HUES64 (cell line): Measurements from ENCODE around the gene AAMP.

Experiments used
- H3K27ac ChIP-seq: 2 replicates; pipeline ENCODE4 v1.7.0; 2013; ENCODE audit warnings: low read depth, low read length, inconsistent platforms
- H3K27me3 ChIP-seq: 2 replicates; pipeline ENCODE4 v1.6.1; 2013; ENCODE audit warnings: mild to moderate bottlenecking, low read length; ENCODE audit not compliant: insufficient read depth
- H3K36me3 ChIP-seq: 2 replicates; pipeline ENCODE4 v1.6.1; 2013; ENCODE audit warnings: mild to moderate bottlenecking, low read length; ENCODE audit not compliant: insufficient read depth
- H3K4me1 ChIP-seq: 2 replicates; pipeline ENCODE4 v1.6.1; 2013; ENCODE audit warnings: mild to moderate bottlenecking, low read length, moderate library complexity; ENCODE audit not compliant: insufficient read depth
- H3K4me3 ChIP-seq: 2 replicates; pipeline ENCODE4 v1.5.1; 2013; ENCODE audit warnings: mild to moderate bottlenecking, low read length, moderate library complexity
- H3K9ac ChIP-seq: 2 replicates; pipeline ENCODE4 v1.6.1; 2013; ENCODE audit warnings: mild to moderate bottlenecking, low read depth, low read length
- H3K9me3 ChIP-seq: 2 replicates; pipeline ENCODE4 v1.6.1; 2013; ENCODE audit warnings: low read depth, low read length; ENCODE audit not compliant: insufficient read depth
- WGBS: fragments of 150-250, 120-280 bp; methylation state at CpG from one replicate; pipeline ENCODE4 v1.1.7; 2013; ENCODE audit warnings: missing lambda C conversion rate; 5-methylcytosine and 5-hydroxymethylcytosine counted together

Gene AAMP

GRCh38 chr2:218229851-218230250, 40.1 kb downstream of the AAMP start:
- H3K27ac ChIP-seq, result no peak overlapping the region
- 90% methylated on average over 4 of the region's 4 CpGs for WGBS
- H3K36me3 ChIP-seq, result peaks cover 89% of the 10 kb centered on the region
- no peak overlapping the region for H3K4me3 ChIP-seq
- H3K9me3 ChIP-seq, result no peaks in the 10 kb centered on the region
- no peak overlapping the region for H3K9ac ChIP-seq
- no peaks in the 10 kb centered on the region for H3K4me1 ChIP-seq
- no peaks in the 10 kb centered on the region for H3K27me3 ChIP-seq

GRCh38 chr2:218229239-218229638, 40.7 kb downstream of the AAMP start:
- no peak overlapping the region for H3K4me3 ChIP-seq
- H3K27ac ChIP-seq, result no peak overlapping the region
- no peaks in the 10 kb centered on the region for H3K27me3 ChIP-seq
- no peaks in the 10 kb centered on the region for H3K9me3 ChIP-seq
- 92% methylated on average over 2 of the region's 3 CpGs for WGBS
- no peaks in the 10 kb centered on the region for H3K4me1 ChIP-seq
- no peak overlapping the region for H3K9ac ChIP-seq
- peaks cover 89% of the 10 kb centered on the region for H3K36me3 ChIP-seq

GRCh38 chr2:218228366-218229090, 41.4 kb downstream of the AAMP start:
- no peak overlapping the region for H3K27ac ChIP-seq
- no peak overlapping the region for H3K4me3 ChIP-seq
- H3K4me1 ChIP-seq, result no peaks in the 10 kb centered on the region
- no peaks in the 10 kb centered on the region for H3K9me3 ChIP-seq
- H3K27me3 ChIP-seq, result no peaks in the 10 kb centered on the region
- no peak overlapping the region for H3K9ac ChIP-seq
- peaks cover 89% of the 10 kb centered on the region for H3K36me3 ChIP-seq
- over 99% methylated on average over 4 of the region's 6 CpGs for WGBS

GRCh38 chr2:218226903-218227302, 43.0 kb downstream of the AAMP start:
- H3K36me3 ChIP-seq, result peaks cover 85% of the 10 kb centered on the region

GRCh38 chr2:218224186-218224585, 45.8 kb downstream of the AAMP start:
- H3K4me1 ChIP-seq, result peaks cover 7% of the 10 kb centered on the region
- H3K27ac ChIP-seq, result no peak overlapping the region
- H3K9ac ChIP-seq, result no peak overlapping the region
- peaks cover 78% of the 10 kb centered on the region for H3K36me3 ChIP-seq
- no peaks in the 10 kb centered on the region for H3K9me3 ChIP-seq
- H3K4me3 ChIP-seq, result no peak overlapping the region
- WGBS, result 100% methylated on average over 1 of the region's 1 CpG
- no peaks in the 10 kb centered on the region for H3K27me3 ChIP-seq

More at GRCh38 chr2:218226903-218227302, 43.0 kb downstream of the AAMP start:
- Histone ChIP-seq H3K9me3 (no peaks in the 10 kb centered on the region), H3K9ac (no peak overlapping the region), H3K4me3 (no peak overlapping the region), H3K27me3 (no peaks in the 10 kb centered on the region), H3K27ac (no peak overlapping the region), H3K4me1 (no peaks in the 10 kb centered on the region)
- 97% methylated on average over 3 of the region's 3 CpGs for WGBS

- Histone ChIP-seq H3K4me1 (peaks cover 19% of the 10 kb centered on the region), H3K9me3 (no peaks in the 10 kb centered on the region), H3K36me3 (peaks cover 68% of the 10 kb centered on the region), H3K4me3 (no peak overlapping the region), H3K27ac (no peak overlapping the region), H3K9ac (no peak overlapping the region), H3K27me3 (no peaks in the 10 kb centered on the region)
- 96% methylated on average over 5 of the region's 5 CpGs for WGBS
Observed at GRCh38 chr2:218223046-218223445, 46.9 kb downstream of the AAMP start.

GRCh38 chr2:218221000-218221399, 48.9 kb downstream of the AAMP start:
- Histone ChIP-seq H3K36me3 (peaks cover 54% of the 10 kb centered on the region), H3K27ac (no peak overlapping the region)

GRCh38 chr2:218219934-218220333, 50.0 kb downstream of the AAMP start:
- Histone ChIP-seq H3K36me3 (peaks cover 44% of the 10 kb centered on the region), H3K27me3 (no peaks in the 10 kb centered on the region), H3K4me3 (0 out of 2 replicates have a peak overlapping the region, but pooled peaks have one; percentile 12), H3K4me1 (peaks cover 19% of the 10 kb centered on the region), H3K9ac (no peak overlapping the region), H3K9me3 (no peaks in the 10 kb centered on the region), H3K27ac (no peak overlapping the region)
- 86% methylated on average over 2 of the region's 2 CpGs for WGBS

More at GRCh38 chr2:218221000-218221399, 48.9 kb downstream of the AAMP start:
- no peak overlapping the region for H3K9ac ChIP-seq
- H3K9me3 ChIP-seq, result no peaks in the 10 kb centered on the region
- no peaks in the 10 kb centered on the region for H3K27me3 ChIP-seq
- no peak overlapping the region for H3K4me3 ChIP-seq
- WGBS, result 94% methylated on average over 5 of the region's 5 CpGs
- peaks cover 19% of the 10 kb centered on the region for H3K4me1 ChIP-seq

GRCh38 chr2:218218268-218219185, 51.4 kb downstream of the AAMP start:
- WGBS, result 42% methylated on average over 3 of the region's 4 CpGs
- Histone ChIP-seq H3K9me3 (no peaks in the 10 kb centered on the region), H3K27me3 (no peaks in the 10 kb centered on the region), H3K9ac (peak overlapping the region; percentile 80), H3K36me3 (peaks cover 31% of the 10 kb centered on the region), H3K27ac (peak overlapping the region; percentile 81), H3K4me1 (peaks cover 19% of the 10 kb centered on the region), H3K4me3 (peak overlapping the region; percentile 98)

GRCh38 chr2:218217360-218218267, 52.3 kb downstream of the AAMP start:
- no peaks in the 10 kb centered on the region for H3K27me3 ChIP-seq
- 2% methylated on average over 47 of the region's 47 CpGs for WGBS
- H3K36me3 ChIP-seq, result peaks cover 22% of the 10 kb centered on the region
- H3K9ac ChIP-seq, result peak overlapping the region; percentile 80
- H3K27ac ChIP-seq, result peak overlapping the region; percentile 81
- H3K4me3 ChIP-seq, result peak overlapping the region; percentile 98
- H3K4me1 ChIP-seq, result peaks cover 19% of the 10 kb centered on the region
- no peaks in the 10 kb centered on the region for H3K9me3 ChIP-seq
